ENCODE data around the gene GPATCH4. TPM values are rescaled to one million over a fixed set of nuclear protein-coding genes. Genes with fewer than 3 reads are reported as not detected.

GPATCH4 gene
- total and polyA plus RNA-seq, 4 donors = 7.6 to 23.6 (median 16.3) TPM

DNA sequence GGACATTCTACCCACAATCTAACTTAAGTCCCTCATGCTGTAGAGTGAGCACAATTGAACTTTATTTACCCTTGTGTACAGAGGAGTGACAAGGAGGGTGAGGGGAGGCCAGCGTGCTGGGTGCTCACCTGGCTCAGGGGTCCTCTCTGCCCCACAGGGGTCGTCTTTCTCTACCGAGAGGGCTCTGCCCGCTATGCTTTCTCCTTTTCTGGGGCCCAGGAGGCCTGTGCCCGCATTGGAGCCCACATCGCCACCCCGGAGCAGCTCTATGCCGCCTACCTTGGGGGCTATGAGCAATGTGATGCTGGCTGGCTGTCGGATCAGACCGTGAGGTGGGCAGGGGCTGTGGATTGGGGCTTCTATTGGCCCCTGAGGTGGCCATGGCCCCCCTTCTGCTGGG lies 46.1 kb upstream of the GPATCH4 start:
- Histone ChIP-seq H3K9me3 (ENCODE audit: control insufficient read depth in 4 of 4, low read length in 3 of 4) (no peaks in the 10 kb centered on the region), H3K27ac (ENCODE audit: low read depth in 1 of 2, low read length in 2 of 2) (no peak overlapping the region), H3K27me3 (ENCODE audit: control insufficient read depth in 4 of 4, insufficient read depth in 4 of 4, low read length in 3 of 4) (peaks cover 4 to 17% (median 11%) of the 10 kb centered on the region in 4 donors), H3K4me1 (ENCODE audit: control insufficient read depth in 4 of 4, insufficient read depth in 4 of 4, low read length in 3 of 4) (peaks cover 0 to 2% (median 0%) of the 10 kb centered on the region in 4 donors), H3K9ac (ENCODE audit: low read depth in 1 of 2, low read length in 2 of 2) (no peak overlapping the region), H3K36me3 (ENCODE audit: control insufficient read depth in 4 of 4, insufficient read depth in 3 of 4, low read depth in 1 of 4, low read length in 3 of 4) (no peaks in the 10 kb centered on the region), H3K4me3 (ENCODE audit: low read depth in 1 of 3, low read length in 3 of 3) (no peak overlapping the region)
- TF ChIP-seq GABPA (IDR thresholded peaks at IDR 0.05 in 1 of 2, conservative IDR thresholded peaks at IDR 0.05 in 1 of 2) = no peak
- TF ChIP-seq, protein P1, sequence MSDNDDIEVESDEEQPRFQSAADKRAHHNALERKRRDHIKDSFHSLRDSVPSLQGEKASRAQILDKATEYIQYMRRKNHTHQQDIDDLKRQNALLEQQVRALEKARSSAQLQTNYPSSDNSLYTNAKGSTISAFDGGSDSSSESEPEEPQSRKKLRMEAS (IDR thresholded peaks at IDR 0.05) = no peak
- TF ChIP-seq, protein P2, sequence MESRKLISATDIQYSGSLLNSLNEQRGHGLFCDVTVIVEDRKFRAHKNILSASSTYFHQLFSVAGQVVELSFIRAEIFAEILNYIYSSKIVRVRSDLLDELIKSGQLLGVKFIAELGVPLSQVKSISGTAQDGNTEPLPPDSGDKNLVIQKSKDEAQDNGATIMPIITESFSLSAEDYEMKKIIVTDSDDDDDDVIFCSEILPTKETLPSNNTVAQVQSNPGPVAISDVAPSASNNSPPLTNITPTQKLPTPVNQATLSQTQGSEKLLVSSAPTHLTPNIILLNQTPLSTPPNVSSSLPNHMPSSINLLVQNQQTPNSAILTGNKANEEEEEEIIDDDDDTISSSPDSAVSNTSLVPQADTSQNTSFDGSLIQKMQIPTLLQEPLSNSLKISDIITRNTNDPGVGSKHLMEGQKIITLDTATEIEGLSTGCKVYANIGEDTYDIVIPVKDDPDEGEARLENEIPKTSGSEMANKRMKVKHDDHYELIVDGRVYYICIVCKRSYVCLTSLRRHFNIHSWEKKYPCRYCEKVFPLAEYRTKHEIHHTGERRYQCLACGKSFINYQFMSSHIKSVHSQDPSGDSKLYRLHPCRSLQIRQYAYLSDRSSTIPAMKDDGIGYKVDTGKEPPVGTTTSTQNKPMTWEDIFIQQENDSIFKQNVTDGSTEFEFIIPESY (IDR thresholded peaks at IDR 0.05) = no peak
- no peak for TF ChIP-seq NR2F2 (IDR thresholded peaks at IDR 0.05)
- TF ChIP-seq YY1 (IDR thresholded peaks at IDR 0.05) = no peak
- no peak for TF ChIP-seq JUND (IDR thresholded peaks at IDR 0.05)
- no peak for TF ChIP-seq FOXA1 (IDR thresholded peaks at IDR 0.05)
- TF ChIP-seq RXRA (IDR thresholded peaks at IDR 0.05) = no peak
- TF ChIP-seq FOXA2 (IDR thresholded peaks at IDR 0.05) = no peak
- no peak for TF ChIP-seq RAD21 (IDR thresholded peaks at IDR 0.05)
- TF ChIP-seq HNF4A (conservative IDR thresholded peaks at IDR 0.05) = no peak
- TF ChIP-seq, protein P3, sequence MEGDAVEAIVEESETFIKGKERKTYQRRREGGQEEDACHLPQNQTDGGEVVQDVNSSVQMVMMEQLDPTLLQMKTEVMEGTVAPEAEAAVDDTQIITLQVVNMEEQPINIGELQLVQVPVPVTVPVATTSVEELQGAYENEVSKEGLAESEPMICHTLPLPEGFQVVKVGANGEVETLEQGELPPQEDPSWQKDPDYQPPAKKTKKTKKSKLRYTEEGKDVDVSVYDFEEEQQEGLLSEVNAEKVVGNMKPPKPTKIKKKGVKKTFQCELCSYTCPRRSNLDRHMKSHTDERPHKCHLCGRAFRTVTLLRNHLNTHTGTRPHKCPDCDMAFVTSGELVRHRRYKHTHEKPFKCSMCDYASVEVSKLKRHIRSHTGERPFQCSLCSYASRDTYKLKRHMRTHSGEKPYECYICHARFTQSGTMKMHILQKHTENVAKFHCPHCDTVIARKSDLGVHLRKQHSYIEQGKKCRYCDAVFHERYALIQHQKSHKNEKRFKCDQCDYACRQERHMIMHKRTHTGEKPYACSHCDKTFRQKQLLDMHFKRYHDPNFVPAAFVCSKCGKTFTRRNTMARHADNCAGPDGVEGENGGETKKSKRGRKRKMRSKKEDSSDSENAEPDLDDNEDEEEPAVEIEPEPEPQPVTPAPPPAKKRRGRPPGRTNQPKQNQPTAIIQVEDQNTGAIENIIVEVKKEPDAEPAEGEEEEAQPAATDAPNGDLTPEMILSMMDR (IDR thresholded peaks at IDR 0.05; ENCODE audit: low read depth, low read length, missing input control) = no peak
- TF ChIP-seq, protein P4, sequence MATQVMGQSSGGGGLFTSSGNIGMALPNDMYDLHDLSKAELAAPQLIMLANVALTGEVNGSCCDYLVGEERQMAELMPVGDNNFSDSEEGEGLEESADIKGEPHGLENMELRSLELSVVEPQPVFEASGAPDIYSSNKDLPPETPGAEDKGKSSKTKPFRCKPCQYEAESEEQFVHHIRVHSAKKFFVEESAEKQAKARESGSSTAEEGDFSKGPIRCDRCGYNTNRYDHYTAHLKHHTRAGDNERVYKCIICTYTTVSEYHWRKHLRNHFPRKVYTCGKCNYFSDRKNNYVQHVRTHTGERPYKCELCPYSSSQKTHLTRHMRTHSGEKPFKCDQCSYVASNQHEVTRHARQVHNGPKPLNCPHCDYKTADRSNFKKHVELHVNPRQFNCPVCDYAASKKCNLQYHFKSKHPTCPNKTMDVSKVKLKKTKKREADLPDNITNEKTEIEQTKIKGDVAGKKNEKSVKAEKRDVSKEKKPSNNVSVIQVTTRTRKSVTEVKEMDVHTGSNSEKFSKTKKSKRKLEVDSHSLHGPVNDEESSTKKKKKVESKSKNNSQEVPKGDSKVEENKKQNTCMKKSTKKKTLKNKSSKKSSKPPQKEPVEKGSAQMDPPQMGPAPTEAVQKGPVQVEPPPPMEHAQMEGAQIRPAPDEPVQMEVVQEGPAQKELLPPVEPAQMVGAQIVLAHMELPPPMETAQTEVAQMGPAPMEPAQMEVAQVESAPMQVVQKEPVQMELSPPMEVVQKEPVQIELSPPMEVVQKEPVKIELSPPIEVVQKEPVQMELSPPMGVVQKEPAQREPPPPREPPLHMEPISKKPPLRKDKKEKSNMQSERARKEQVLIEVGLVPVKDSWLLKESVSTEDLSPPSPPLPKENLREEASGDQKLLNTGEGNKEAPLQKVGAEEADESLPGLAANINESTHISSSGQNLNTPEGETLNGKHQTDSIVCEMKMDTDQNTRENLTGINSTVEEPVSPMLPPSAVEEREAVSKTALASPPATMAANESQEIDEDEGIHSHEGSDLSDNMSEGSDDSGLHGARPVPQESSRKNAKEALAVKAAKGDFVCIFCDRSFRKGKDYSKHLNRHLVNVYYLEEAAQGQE (IDR thresholded peaks at IDR 0.05) = no peak
- TF ChIP-seq EGR1 (IDR thresholded peaks at IDR 0.05; ENCODE audit: low read depth in 2 of 2) = no peak
- no peak for TF ChIP-seq TAF1 (conservative IDR thresholded peaks at IDR 0.05)
- 75% methylated on average over 10 of the region's 10 CpGs for WGBS
- no peak for DNase-seq (ENCODE audit: low spot score)

DNA sequence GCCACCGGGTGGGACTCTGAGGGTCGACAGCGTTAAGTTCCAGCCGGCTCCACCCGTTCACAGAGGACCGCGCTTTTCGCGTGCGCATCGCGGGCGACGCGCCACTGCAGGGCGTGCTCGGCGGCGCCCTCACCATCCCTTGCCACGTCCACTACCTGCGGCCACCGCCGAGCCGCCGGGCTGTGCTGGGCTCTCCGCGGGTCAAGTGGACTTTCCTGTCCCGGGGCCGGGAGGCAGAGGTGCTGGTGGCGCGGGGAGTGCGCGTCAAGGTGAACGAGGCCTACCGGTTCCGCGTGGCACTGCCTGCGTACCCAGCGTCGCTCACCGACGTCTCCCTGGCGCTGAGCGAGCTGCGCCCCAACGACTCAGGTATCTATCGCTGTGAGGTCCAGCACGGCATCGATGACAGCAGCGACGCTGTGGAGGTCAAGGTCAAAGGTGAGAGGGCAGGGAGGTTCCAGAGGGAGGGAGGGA lies 45.5 kb upstream of the GPATCH4 start:
- peaks cover 4 to 18% (median 10%) of the 10 kb centered on the region in 4 donors for H3K27me3 ChIP-seq (ENCODE audit: control insufficient read depth in 4 of 4, insufficient read depth in 4 of 4, low read length in 3 of 4)
- no peak overlapping the region for H3K9ac ChIP-seq (ENCODE audit: low read depth in 1 of 2, low read length in 2 of 2)
- no peaks in the 10 kb centered on the region for H3K36me3 ChIP-seq (ENCODE audit: control insufficient read depth in 4 of 4, insufficient read depth in 3 of 4, low read depth in 1 of 4, low read length in 3 of 4)
- no peak for DNase-seq (ENCODE audit: low spot score)
- 15% methylated on average over 51 of the region's 51 CpGs for WGBS
- H3K4me3 ChIP-seq (ENCODE audit: low read depth in 1 of 3, low read length in 3 of 3) = no peak overlapping the region
- no peak overlapping the region for H3K27ac ChIP-seq (ENCODE audit: low read depth in 1 of 2, low read length in 2 of 2)
- H3K9me3 ChIP-seq (ENCODE audit: control insufficient read depth in 4 of 4, low read length in 3 of 4) = no peaks in the 10 kb centered on the region
- H3K4me1 ChIP-seq (ENCODE audit: control insufficient read depth in 4 of 4, insufficient read depth in 4 of 4, low read length in 3 of 4) = peaks cover 0 to 6% (median 0%) of the 10 kb centered on the region in 4 donors
- TF ChIP-seq FOXA2 (IDR thresholded peaks at IDR 0.05) (no peak), HNF4G (IDR thresholded peaks at IDR 0.05) (no peak), EGR1 (IDR thresholded peaks at IDR 0.05; ENCODE audit: low read depth in 2 of 2) (no peak), RAD21 (IDR thresholded peaks at IDR 0.05) (no peak), RXRA (IDR thresholded peaks at IDR 0.05) (no peak), YY1 (IDR thresholded peaks at IDR 0.05) (no peak)
- TF ChIP-seq, protein P3 (IDR thresholded peaks at IDR 0.05; ENCODE audit: low read depth, low read length, missing input control) = no peak
- TF ChIP-seq, protein P2 (IDR thresholded peaks at IDR 0.05) = no peak

All from liver (tissue), 9 donors.